Measurements from ENCODE around the gene DENND1A. TPM values are rescaled to one million over a fixed set of nuclear protein-coding genes. Genes with fewer than 3 reads are reported as not detected.

Gene DENND1A
- total RNA-seq, 1 donor from 2014 or later, result 13.9 TPM

- DNase-seq, result no peak
- no peak overlapping the region for H3K27ac Mint-ChIP-seq (ENCODE audit: unreplicated experiment)
- H3K4me3 Mint-ChIP-seq (ENCODE audit: unreplicated experiment), result no peak overlapping the region
- H3K4me1 Mint-ChIP-seq (ENCODE audit: low read depth, unreplicated experiment), result peaks cover 4% of the 10 kb centered on the region
- peaks cover 7% of the 10 kb centered on the region for H3K27me3 Mint-ChIP-seq (ENCODE audit: unreplicated experiment)
- no peak for TF ChIP-seq CTCF (IDR thresholded peaks at IDR 0.05; ENCODE audit: partially characterized antibody, unreplicated experiment)
- H3K9me3 Mint-ChIP-seq (ENCODE audit: unreplicated experiment), result peaks cover 6% of the 10 kb centered on the region
- H3K36me3 Mint-ChIP-seq (ENCODE audit: unreplicated experiment), result no peaks in the 10 kb centered on the region
Measured at GRCh38 chr9:123933440-123934212, 3.7 kb upstream of the DENND1A start.

DNA sequence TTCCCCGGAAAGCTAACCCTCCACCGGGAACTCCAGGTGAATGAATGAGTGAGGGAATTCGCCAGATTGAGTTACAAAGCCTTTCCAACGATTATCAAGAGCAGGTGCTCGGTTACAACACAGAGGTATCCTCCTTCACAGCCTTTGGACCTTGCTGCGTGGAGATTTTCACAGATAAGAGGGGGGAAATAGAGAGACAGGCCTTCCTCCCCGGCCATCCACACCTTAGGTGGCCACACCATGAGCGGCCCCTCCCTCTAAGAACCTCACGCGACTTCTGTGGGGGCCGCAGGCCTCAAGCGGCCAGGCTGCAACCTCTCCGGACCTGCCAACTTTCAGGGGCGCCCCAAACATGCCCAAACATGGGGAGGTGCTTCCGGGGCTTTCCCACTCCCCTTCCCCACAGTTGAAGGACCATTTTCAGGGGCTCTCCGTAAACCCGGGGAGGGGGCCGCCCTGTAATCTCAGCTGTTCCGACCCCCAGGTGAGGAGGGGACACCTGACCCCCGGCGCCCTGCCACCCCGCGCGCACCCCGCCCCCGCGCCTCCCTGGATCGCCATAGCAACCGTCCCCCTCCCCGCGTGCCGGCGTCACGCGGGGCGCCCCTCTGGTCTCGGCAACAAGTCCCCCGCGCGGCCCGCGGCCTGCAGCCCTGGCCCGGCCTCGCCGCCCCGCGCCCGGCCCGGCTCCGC, 603 bp downstream of the DENND1A start:
- no peak for DNase-seq
- no peak for TF ChIP-seq CTCF (IDR thresholded peaks at IDR 0.05; ENCODE audit: partially characterized antibody, unreplicated experiment)
- H3K9me3 Mint-ChIP-seq (ENCODE audit: unreplicated experiment), result peaks cover 11% of the 10 kb centered on the region
- peak overlapping the region; percentile 60 for H3K27ac Mint-ChIP-seq (ENCODE audit: unreplicated experiment)
- peaks cover 3% of the 10 kb centered on the region for H3K27me3 Mint-ChIP-seq (ENCODE audit: unreplicated experiment)
- peak overlapping the region; percentile 90 for H3K4me3 Mint-ChIP-seq (ENCODE audit: unreplicated experiment)
- H3K4me1 Mint-ChIP-seq (ENCODE audit: low read depth, unreplicated experiment), result peaks cover 6% of the 10 kb centered on the region
- H3K36me3 Mint-ChIP-seq (ENCODE audit: unreplicated experiment), result no peaks in the 10 kb centered on the region

DNA sequence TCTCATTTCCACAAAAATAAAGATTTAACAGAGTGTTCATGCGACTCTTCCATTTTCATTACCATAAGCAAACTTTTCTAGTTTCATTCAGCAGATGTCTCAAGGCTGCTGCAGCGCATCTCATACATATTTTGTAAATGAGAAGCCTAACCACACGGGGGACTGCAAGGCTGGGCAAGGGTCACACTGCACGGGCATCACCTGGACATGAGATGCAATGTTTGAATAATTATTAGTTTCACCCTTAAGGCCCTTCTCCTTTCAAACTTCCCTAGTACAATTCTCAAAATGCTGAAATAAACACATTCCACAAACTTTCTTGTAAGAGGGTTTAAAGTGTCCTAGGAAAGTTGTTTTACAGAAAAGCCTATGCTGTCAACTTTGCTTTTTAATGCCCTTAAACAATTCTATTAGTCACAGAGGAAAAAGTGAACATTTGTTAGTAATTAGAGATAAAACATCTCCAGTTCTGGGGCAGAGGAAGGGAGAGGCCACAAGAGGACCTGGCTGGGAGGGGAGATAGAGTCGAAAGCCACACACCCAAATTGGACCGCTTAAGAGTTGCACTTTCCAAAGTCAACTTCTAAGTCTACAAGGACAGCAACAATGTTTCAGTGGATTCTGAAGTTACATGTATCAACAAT, 1.3 kb downstream of the DENND1A start:
- Mint-ChIP-seq H3K27ac (ENCODE audit: unreplicated experiment) (peak overlapping the region; percentile 60), H3K36me3 (ENCODE audit: unreplicated experiment) (peaks cover 4% of the 10 kb centered on the region), H3K27me3 (ENCODE audit: unreplicated experiment) (peaks cover 3% of the 10 kb centered on the region), H3K4me3 (ENCODE audit: unreplicated experiment) (peak overlapping the region; percentile 90), H3K9me3 (ENCODE audit: unreplicated experiment) (peaks cover 11% of the 10 kb centered on the region), H3K4me1 (ENCODE audit: low read depth, unreplicated experiment) (peaks cover 6% of the 10 kb centered on the region)
- DNase-seq, result no peak
- no peak for TF ChIP-seq CTCF (IDR thresholded peaks at IDR 0.05; ENCODE audit: partially characterized antibody, unreplicated experiment)

DNA sequence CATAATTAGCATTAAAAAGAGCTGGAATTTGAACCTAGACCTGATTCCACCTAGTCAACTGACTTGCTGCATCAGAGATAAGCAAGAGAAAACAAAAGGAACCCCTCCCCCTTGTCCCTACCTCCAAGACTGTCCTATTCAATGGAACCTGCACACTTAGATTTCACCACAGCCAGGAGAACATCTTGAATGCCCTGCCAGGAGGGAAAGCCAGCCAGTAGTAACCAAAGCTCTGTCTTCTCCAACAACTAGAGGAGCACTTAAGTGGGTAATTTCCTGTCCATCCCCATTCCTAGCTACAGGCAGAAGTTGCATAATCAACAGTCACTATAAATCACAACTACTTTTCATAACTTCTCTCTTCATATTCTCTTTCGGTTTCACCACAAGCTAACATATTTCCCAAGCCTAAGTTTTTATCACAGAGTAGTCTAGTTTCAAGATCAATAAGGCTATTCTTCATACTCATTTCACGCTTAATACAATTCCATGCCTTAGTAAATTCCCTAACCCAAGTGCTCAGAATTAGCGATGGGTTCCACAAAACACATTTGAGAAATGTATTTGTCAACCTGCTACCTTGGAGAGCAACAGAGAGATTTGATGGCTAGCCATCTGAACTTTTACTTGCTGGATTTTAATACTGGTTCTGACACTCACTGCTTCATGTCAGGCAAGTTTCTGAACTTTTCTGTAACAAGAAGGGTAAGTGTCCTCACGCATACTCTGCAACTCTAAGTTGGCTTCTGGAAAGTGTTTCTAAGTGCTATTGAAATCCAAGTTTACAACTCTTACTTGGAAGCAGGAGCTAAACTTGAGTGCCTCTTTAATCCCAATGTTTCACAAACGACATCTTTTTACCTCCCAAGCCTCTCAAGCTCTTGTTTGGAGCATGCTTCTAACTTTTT, 2.0 kb downstream of the DENND1A start:
- DNase-seq, result no peak

More for the DNA sequence above, 2.0 kb downstream of the DENND1A start:
- H3K27me3 Mint-ChIP-seq (ENCODE audit: unreplicated experiment), result peaks cover 3% of the 10 kb centered on the region
- H3K4me1 Mint-ChIP-seq (ENCODE audit: low read depth, unreplicated experiment), result peaks cover 6% of the 10 kb centered on the region
- no peak for TF ChIP-seq CTCF (IDR thresholded peaks at IDR 0.05; ENCODE audit: partially characterized antibody, unreplicated experiment)
- H3K9me3 Mint-ChIP-seq (ENCODE audit: unreplicated experiment), result peaks cover 11% of the 10 kb centered on the region
- H3K36me3 Mint-ChIP-seq (ENCODE audit: unreplicated experiment), result peaks cover 10% of the 10 kb centered on the region
- peak overlapping the region; percentile 90 for H3K4me3 Mint-ChIP-seq (ENCODE audit: unreplicated experiment)
- H3K27ac Mint-ChIP-seq (ENCODE audit: unreplicated experiment), result no peak overlapping the region

Data from glutamatergic neuron (in vitro differentiated cells).